ENCODE measurements around the gene MAEL. TPM values are rescaled to one million over a fixed set of nuclear protein-coding genes. Genes with fewer than 3 reads are reported as not detected.

The MAEL gene
- total RNA-seq, 1 donor from 2014 or later: 0.33 TPM

GRCh38 chr1:166980818-166981217 is 8.3 kb upstream of the MAEL start:
- Histone ChIP-seq H3K36me3 (ENCODE audit: control insufficient read depth, insufficient read depth, low read length) (no peaks in the 10 kb centered on the region), H3K27me3 (ENCODE audit: control insufficient read depth, insufficient read depth, low read length) (no peaks in the 10 kb centered on the region), H3K4me3 (ENCODE audit: low read depth, low read length) (no peak overlapping the region)
- no peak for TF ChIP-seq CTCF (IDR thresholded peaks at IDR 0.05; ENCODE audit: insufficient read depth, low read length, poor library complexity, severe bottlenecking)
- DNase-seq (ENCODE audit: low read depth): no peak

- no peak overlapping the region for H3K4me3 ChIP-seq (ENCODE audit: low read depth, low read length)
- TF ChIP-seq CTCF (IDR thresholded peaks at IDR 0.05; ENCODE audit: insufficient read depth, low read length, poor library complexity, severe bottlenecking): no peak
- H3K36me3 ChIP-seq (ENCODE audit: control insufficient read depth, insufficient read depth, low read length): no peaks in the 10 kb centered on the region
- no peaks in the 10 kb centered on the region for H3K27me3 ChIP-seq (ENCODE audit: control insufficient read depth, insufficient read depth, low read length)
- no peak for DNase-seq (ENCODE audit: low read depth)
Observed at GRCh38 chr1:166981589-166981988, 7.5 kb upstream of the MAEL start.

- Histone ChIP-seq H3K27me3 (ENCODE audit: control insufficient read depth, insufficient read depth, low read length) (no peaks in the 10 kb centered on the region), H3K36me3 (ENCODE audit: control insufficient read depth, insufficient read depth, low read length) (no peaks in the 10 kb centered on the region), H3K4me3 (ENCODE audit: low read depth, low read length) (no peak overlapping the region)
- no peak for DNase-seq (ENCODE audit: low read depth)
- TF ChIP-seq CTCF (IDR thresholded peaks at IDR 0.05; ENCODE audit: insufficient read depth, low read length, poor library complexity, severe bottlenecking): no peak
Observed at GRCh38 chr1:166999075-166999474, 10.0 kb downstream of the MAEL start.

GRCh38 chr1:166999500-167000055 is 10.5 kb downstream of the MAEL start:
- DNase-seq (ENCODE audit: low read depth): no peak
- Histone ChIP-seq H3K36me3 (ENCODE audit: control insufficient read depth, insufficient read depth, low read length) (no peaks in the 10 kb centered on the region), H3K27me3 (ENCODE audit: control insufficient read depth, insufficient read depth, low read length) (no peaks in the 10 kb centered on the region), H3K4me3 (ENCODE audit: low read depth, low read length) (no peak overlapping the region)
- TF ChIP-seq CTCF (IDR thresholded peaks at IDR 0.05; ENCODE audit: insufficient read depth, low read length, poor library complexity, severe bottlenecking): no peak

GRCh38 chr1:167000546-167000945 is 11.5 kb downstream of the MAEL start:
- Histone ChIP-seq H3K27me3 (ENCODE audit: control insufficient read depth, insufficient read depth, low read length) (no peaks in the 10 kb centered on the region), H3K4me3 (ENCODE audit: low read depth, low read length) (no peak overlapping the region), H3K36me3 (ENCODE audit: control insufficient read depth, insufficient read depth, low read length) (no peaks in the 10 kb centered on the region)
- no peak for DNase-seq (ENCODE audit: low read depth)
- TF ChIP-seq CTCF (IDR thresholded peaks at IDR 0.05; ENCODE audit: insufficient read depth, low read length, poor library complexity, severe bottlenecking): no peak

GRCh38 chr1:167002354-167002753 is 13.3 kb downstream of the MAEL start:
- no peak for DNase-seq (ENCODE audit: low read depth)
- Histone ChIP-seq H3K36me3 (ENCODE audit: control insufficient read depth, insufficient read depth, low read length) (no peaks in the 10 kb centered on the region), H3K4me3 (ENCODE audit: low read depth, low read length) (no peak overlapping the region), H3K27me3 (ENCODE audit: control insufficient read depth, insufficient read depth, low read length) (no peaks in the 10 kb centered on the region)
- TF ChIP-seq CTCF (IDR thresholded peaks at IDR 0.05; ENCODE audit: insufficient read depth, low read length, poor library complexity, severe bottlenecking): no peak

Measured in kidney epithelial cell (primary cell).